NCI-H1092 (cell line): ENCODE results near the gene HLA-G.
"Not testable (repeated sequence)": the region's sequence is repeated elsewhere in the genome, so short reads cannot be mapped to it uniquely, and the experiment has no call there.

Source experiments
- DNase-seq: peaks from one replicate; lab custom pipeline; 2025; lab: John Stamatoyannopoulos, UW

The HLA-G gene

GRCh38 chr6:29870104-29870503 is 42.5 kb downstream of the HLA-G start:
- DNase-seq, result no peak

- no peak for DNase-seq
These were observed 45.2 kb downstream of the HLA-G start for GRCh38 chr6:29872791-29873190.

- no peak for DNase-seq
These were observed 47.6 kb downstream of the HLA-G start for GRCh38 chr6:29875257-29875656.

GRCh38 chr6:29875734-29876133 is 48.1 kb downstream of the HLA-G start:
- not testable (repeated sequence) for DNase-seq
